ENCODE measurements around the gene LIN7B.

LIN7B gene

GRCh38 chr19:49080392-49080791 lies 33.8 kb upstream of the LIN7B start:
- no peak for DNase-seq
- Histone ChIP-seq H3K36me3 (ENCODE audit: control insufficient read depth, insufficient read depth, low read length) (no peaks in the 10 kb centered on the region), H3K27ac (ENCODE audit: insufficient read depth, low read length, poor library complexity, severe bottlenecking) (no peak overlapping the region), H3K27me3 (replicated peaks; ENCODE audit: control insufficient read depth, insufficient read depth, low read length, poor library complexity, severe bottlenecking) (no peaks in the 10 kb centered on the region), H3K4me1 (ENCODE audit: control insufficient read depth, insufficient read depth, low read length, poor library complexity, severe bottlenecking) (no peaks in the 10 kb centered on the region), H3K9me3 (ENCODE audit: control insufficient read depth, low read length) (no peaks in the 10 kb centered on the region), H3K4me3 (ENCODE audit: insufficient read depth, low read depth, low read length, poor library complexity, severe bottlenecking) (no peak overlapping the region)

DNA sequence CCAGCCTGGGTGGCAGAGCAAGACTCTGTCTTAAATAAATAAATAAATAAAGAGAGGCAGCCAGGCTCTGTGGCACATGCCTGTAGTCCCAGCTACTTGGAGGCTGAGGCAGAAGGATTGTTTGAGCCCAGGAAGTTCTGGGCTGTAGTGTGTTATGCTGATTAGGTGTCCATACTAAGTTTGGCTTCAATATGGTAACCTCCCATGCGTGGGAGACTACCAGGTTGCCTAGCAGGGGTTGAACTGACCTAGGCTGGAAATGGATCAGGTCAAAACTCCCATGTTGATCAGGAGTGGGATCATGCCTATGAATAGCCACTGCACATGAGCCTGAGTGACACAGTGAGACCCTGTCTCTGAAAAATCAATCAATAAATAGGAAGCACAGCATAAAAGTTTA lies 32.9 kb upstream of the LIN7B start:
- no peaks in the 10 kb centered on the region for H3K36me3 ChIP-seq (ENCODE audit: control insufficient read depth, insufficient read depth, low read length)
- no peaks in the 10 kb centered on the region for H3K9me3 ChIP-seq (ENCODE audit: control insufficient read depth, low read length)
- H3K4me1 ChIP-seq (ENCODE audit: control insufficient read depth, insufficient read depth, low read length, poor library complexity, severe bottlenecking) = peaks cover 4% of the 10 kb centered on the region
- no peak overlapping the region for H3K27ac ChIP-seq (ENCODE audit: insufficient read depth, low read length, poor library complexity, severe bottlenecking)
- DNase-seq = no peak
- H3K27me3 ChIP-seq (replicated peaks; ENCODE audit: control insufficient read depth, insufficient read depth, low read length, poor library complexity, severe bottlenecking) = no peaks in the 10 kb centered on the region
- H3K4me3 ChIP-seq (ENCODE audit: insufficient read depth, low read depth, low read length, poor library complexity, severe bottlenecking) = no peak overlapping the region

- no peaks in the 10 kb centered on the region for H3K27me3 ChIP-seq (replicated peaks; ENCODE audit: control insufficient read depth, insufficient read depth, low read length, poor library complexity, severe bottlenecking)
- H3K27ac ChIP-seq (ENCODE audit: insufficient read depth, low read length, poor library complexity, severe bottlenecking) = peak overlapping the region; percentile 84
- peaks cover 14% of the 10 kb centered on the region for H3K36me3 ChIP-seq (ENCODE audit: control insufficient read depth, insufficient read depth, low read length)
- H3K4me3 ChIP-seq (ENCODE audit: insufficient read depth, low read depth, low read length, poor library complexity, severe bottlenecking) = peak overlapping the region; percentile 74
- H3K9me3 ChIP-seq (ENCODE audit: control insufficient read depth, low read length) = no peaks in the 10 kb centered on the region
- H3K4me1 ChIP-seq (ENCODE audit: control insufficient read depth, insufficient read depth, low read length, poor library complexity, severe bottlenecking) = peaks cover 16% of the 10 kb centered on the region
- DNase-seq = no peak
Observed at GRCh38 chr19:49084206-49085019, 29.8 kb upstream of the LIN7B start.

DNA sequence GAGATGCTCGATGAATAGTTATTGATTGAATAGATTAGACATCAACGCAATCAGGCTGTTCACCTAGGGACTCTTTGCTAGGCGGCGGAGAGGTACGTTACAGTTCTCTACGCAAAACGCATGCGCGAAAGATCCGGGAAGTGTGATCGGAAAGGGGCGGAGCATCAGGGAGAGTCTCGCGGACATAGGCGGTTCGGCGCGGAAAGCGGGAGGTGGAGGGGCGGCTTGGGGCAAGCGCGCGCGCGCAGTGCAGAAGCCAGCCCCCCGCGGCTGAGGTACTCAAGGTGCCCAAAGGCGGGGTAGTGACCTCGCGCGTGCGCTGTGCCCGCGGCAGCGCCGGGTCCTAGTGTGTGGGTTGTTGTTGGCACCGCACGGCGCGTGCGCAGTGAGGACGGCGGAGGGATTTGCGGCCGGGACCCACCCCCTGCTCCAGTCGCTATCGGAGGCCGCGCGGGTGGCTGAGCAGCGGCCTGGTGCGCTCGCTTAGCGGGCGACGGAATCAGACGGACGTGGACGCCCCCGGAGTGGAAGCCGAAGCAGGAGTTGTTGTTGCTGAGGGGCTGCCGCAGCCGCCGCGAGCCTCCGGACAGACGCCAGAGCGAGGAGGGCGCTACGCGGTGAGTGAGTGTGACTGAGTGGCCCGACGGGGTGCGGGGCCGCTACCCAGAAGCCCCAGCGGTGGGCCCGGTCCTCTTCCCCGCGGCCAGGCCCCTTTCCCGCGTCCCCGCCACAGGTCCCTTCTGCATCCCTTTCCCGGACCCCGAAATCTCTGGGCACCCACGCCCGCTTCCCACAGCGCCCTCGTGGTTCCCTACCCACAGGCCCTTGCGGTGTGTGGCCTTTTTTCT lies 28.9 kb upstream of the LIN7B start, which contains the start of gene SNRNP70:
TSS of gene SNRNP70 (plus strand) at position 432 of the 848 bp plus-strand sequence. CDS start 964 bp downstream, outside the sequence.
- H3K4me1 ChIP-seq (ENCODE audit: control insufficient read depth, insufficient read depth, low read length, poor library complexity, severe bottlenecking) = peaks cover 16% of the 10 kb centered on the region
- H3K36me3 ChIP-seq (ENCODE audit: control insufficient read depth, insufficient read depth, low read length) = peaks cover 22% of the 10 kb centered on the region
- H3K4me3 ChIP-seq (ENCODE audit: insufficient read depth, low read depth, low read length, poor library complexity, severe bottlenecking) = peak within 1 kb of the TSS; percentile 74
- DNase-seq = peak; percentile 99
- peak within 1 kb of the TSS; percentile 84 for H3K27ac ChIP-seq (ENCODE audit: insufficient read depth, low read length, poor library complexity, severe bottlenecking)
- no peaks in the 10 kb centered on the region for H3K27me3 ChIP-seq (replicated peaks; ENCODE audit: control insufficient read depth, insufficient read depth, low read length, poor library complexity, severe bottlenecking)
- no peaks in the 10 kb centered on the region for H3K9me3 ChIP-seq (ENCODE audit: control insufficient read depth, low read length)

- Histone ChIP-seq H3K27ac (ENCODE audit: insufficient read depth, low read length, poor library complexity, severe bottlenecking) (peak overlapping the region; percentile 84), H3K36me3 (ENCODE audit: control insufficient read depth, insufficient read depth, low read length) (peaks cover 28% of the 10 kb centered on the region), H3K9me3 (ENCODE audit: control insufficient read depth, low read length) (no peaks in the 10 kb centered on the region), H3K27me3 (replicated peaks; ENCODE audit: control insufficient read depth, insufficient read depth, low read length, poor library complexity, severe bottlenecking) (no peaks in the 10 kb centered on the region), H3K4me1 (ENCODE audit: control insufficient read depth, insufficient read depth, low read length, poor library complexity, severe bottlenecking) (peaks cover 16% of the 10 kb centered on the region), H3K4me3 (ENCODE audit: insufficient read depth, low read depth, low read length, poor library complexity, severe bottlenecking) (peak overlapping the region; percentile 74)
- no peak for DNase-seq
Observed at GRCh38 chr19:49085868-49086232, 28.3 kb upstream of the LIN7B start.

DNA sequence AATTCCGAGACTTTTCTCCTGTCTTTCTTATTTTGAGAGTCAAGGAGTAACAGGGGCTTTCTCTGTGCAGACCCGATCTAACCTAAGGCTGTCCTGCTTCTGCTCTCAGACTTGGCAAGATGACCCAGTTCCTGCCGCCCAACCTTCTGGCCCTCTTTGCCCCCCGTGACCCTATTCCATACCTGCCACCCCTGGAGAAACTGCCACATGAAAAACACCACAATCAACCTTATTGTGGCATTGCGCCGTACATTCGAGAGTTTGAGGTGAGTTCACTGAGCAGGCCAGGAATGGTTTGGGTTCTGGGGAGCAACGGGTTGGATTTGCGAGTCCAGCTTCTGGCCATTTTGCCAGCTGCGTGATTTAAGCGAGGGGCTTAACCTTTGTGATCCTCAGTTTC lies 27.9 kb upstream of the LIN7B start:
- peaks cover 16% of the 10 kb centered on the region for H3K4me1 ChIP-seq (ENCODE audit: control insufficient read depth, insufficient read depth, low read length, poor library complexity, severe bottlenecking)

DNA sequence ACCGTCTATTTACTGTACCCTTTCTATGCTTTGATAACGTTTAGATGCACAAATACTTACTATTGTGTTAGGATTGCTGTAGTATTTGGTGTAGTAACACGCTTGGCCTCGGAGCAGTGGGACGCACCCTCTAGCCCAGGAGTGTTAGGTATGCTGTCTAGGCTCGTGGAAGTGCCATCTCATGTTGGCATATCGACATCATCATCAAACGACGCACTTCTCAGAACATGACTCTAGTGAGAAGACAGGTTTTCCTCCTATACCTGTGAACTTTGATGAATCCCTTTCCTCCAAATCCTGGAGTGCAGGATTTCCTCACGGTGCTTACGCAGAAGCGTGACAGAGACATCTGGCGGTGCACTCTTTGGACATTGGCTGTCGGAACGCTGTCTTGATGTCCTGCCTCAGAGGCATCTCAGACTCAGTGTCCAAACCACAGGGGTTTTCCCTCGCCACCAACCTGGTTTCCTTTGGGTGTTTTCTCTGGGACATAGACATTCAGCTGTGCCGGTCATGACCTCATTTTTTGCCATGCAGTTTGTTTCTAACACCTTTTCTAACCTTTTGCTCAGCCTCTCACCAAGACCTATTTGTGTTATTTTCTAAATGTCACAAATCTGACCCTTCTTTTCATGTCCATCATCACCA lies 22.7 kb upstream of the LIN7B start:
- H3K27me3 ChIP-seq (replicated peaks; ENCODE audit: control insufficient read depth, insufficient read depth, low read length, poor library complexity, severe bottlenecking) = no peaks in the 10 kb centered on the region
- H3K4me3 ChIP-seq (ENCODE audit: insufficient read depth, low read depth, low read length, poor library complexity, severe bottlenecking) = no peak overlapping the region
- H3K4me1 ChIP-seq (ENCODE audit: control insufficient read depth, insufficient read depth, low read length, poor library complexity, severe bottlenecking) = peaks cover 10% of the 10 kb centered on the region
- DNase-seq = no peak
- no peak overlapping the region for H3K27ac ChIP-seq (ENCODE audit: insufficient read depth, low read length, poor library complexity, severe bottlenecking)
- H3K9me3 ChIP-seq (ENCODE audit: control insufficient read depth, low read length) = no peaks in the 10 kb centered on the region
- H3K36me3 ChIP-seq (ENCODE audit: control insufficient read depth, insufficient read depth, low read length) = peaks cover 66% of the 10 kb centered on the region

More for the DNA sequence above, 27.9 kb upstream of the LIN7B start:
- Histone ChIP-seq H3K9me3 (ENCODE audit: control insufficient read depth, low read length) (no peaks in the 10 kb centered on the region), H3K27ac (ENCODE audit: insufficient read depth, low read length, poor library complexity, severe bottlenecking) (peak overlapping the region; percentile 84), H3K27me3 (replicated peaks; ENCODE audit: control insufficient read depth, insufficient read depth, low read length, poor library complexity, severe bottlenecking) (no peaks in the 10 kb centered on the region), H3K4me3 (ENCODE audit: insufficient read depth, low read depth, low read length, poor library complexity, severe bottlenecking) (peak overlapping the region; percentile 74), H3K36me3 (ENCODE audit: control insufficient read depth, insufficient read depth, low read length) (peaks cover 32% of the 10 kb centered on the region)
- no peak for DNase-seq

- Histone ChIP-seq H3K4me1 (ENCODE audit: control insufficient read depth, insufficient read depth, low read length, poor library complexity, severe bottlenecking) (no peaks in the 10 kb centered on the region), H3K27me3 (replicated peaks; ENCODE audit: control insufficient read depth, insufficient read depth, low read length, poor library complexity, severe bottlenecking) (no peaks in the 10 kb centered on the region), H3K9me3 (ENCODE audit: control insufficient read depth, low read length) (no peaks in the 10 kb centered on the region), H3K4me3 (ENCODE audit: insufficient read depth, low read depth, low read length, poor library complexity, severe bottlenecking) (no peak overlapping the region), H3K27ac (ENCODE audit: insufficient read depth, low read length, poor library complexity, severe bottlenecking) (no peak overlapping the region), H3K36me3 (ENCODE audit: control insufficient read depth, insufficient read depth, low read length) (peaks cover 69% of the 10 kb centered on the region)
- DNase-seq = no peak
Observed at GRCh38 chr19:49092686-49093085, 21.5 kb upstream of the LIN7B start.

DNA sequence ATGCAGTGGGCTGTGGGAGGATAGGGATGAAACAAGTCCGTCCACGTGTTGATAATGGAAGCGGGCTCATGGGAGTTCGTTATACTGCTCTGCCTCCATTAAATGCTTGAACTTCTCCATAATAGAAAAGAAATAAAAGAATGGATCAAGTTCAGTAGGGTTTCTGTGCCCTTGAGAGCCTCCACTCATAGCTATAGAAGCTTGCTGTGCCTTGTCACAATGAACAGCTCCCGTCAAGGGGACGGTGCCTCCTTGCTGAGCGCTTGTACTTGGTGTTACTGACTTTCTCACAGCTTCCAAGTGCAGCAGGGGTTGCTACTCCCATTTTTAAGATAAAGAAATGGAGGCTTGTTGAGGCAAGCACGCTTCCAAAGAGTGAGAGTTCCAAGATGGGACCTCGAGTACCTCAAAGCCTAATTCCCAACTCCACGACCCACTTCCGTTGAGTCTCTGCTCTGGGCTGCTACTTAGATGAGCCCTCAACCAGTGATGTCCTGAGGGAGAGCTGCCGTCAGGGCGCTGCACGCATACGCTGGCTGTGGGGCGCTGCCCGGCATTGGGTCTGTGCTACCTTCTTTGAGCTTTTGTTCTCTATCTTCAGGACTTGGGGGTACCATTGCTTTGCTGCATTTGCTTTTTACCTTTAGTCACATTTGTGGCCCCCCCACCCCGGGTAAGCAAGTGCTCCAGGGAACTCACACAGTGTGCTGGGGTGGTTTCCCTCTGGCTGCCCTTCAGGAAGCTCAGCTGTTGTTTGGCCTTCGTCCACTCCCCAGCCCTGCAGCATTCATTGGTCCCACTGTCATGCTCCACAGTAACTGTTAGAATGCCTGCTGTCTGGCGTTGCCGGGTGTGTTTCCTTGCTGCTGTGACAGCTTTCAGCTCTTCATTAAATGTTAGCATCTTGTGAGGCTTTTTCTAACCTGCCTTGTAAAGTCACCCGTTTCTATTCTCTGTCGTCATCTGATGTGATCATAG lies 19.4 kb upstream of the LIN7B start:
- Histone ChIP-seq H3K4me1 (ENCODE audit: control insufficient read depth, insufficient read depth, low read length, poor library complexity, severe bottlenecking) (no peaks in the 10 kb centered on the region), H3K9me3 (ENCODE audit: control insufficient read depth, low read length) (no peaks in the 10 kb centered on the region), H3K4me3 (ENCODE audit: insufficient read depth, low read depth, low read length, poor library complexity, severe bottlenecking) (no peak overlapping the region), H3K27me3 (replicated peaks; ENCODE audit: control insufficient read depth, insufficient read depth, low read length, poor library complexity, severe bottlenecking) (no peaks in the 10 kb centered on the region), H3K36me3 (ENCODE audit: control insufficient read depth, insufficient read depth, low read length) (peaks cover 72% of the 10 kb centered on the region), H3K27ac (ENCODE audit: insufficient read depth, low read length, poor library complexity, severe bottlenecking) (no peak overlapping the region)
- DNase-seq = no peak
